GM23338 (cell line): ENCODE results near the gene TBC1D19.

Source experiments
- CREB1 ChIP-seq: fragments of 250-450 bp; sonication (Bioruptor Pico); IDR thresholded peaks from 2 replicates; pipeline ENCODE4 v1.5.0; 2020; ENCODE audit warnings: low read depth, mild to moderate bottlenecking, moderate library complexity
- CTCF ChIP-seq, 2 experiments: fragments of 200-600 bp in 1 of 2; sonication (generic) in 1 of 2; conservative IDR thresholded peaks; 2 replicates each; pipeline versions ENCODE4 v1.5.1 to v1.6.1; 2016 to 2017; ENCODE audit warnings: antibody characterized with exemption in 2 of 2, low read depth in 2 of 2, mild to moderate bottlenecking in 2 of 2, moderate library complexity in 1 of 2
- ETS1 ChIP-seq: IDR thresholded peaks from 2 replicates; pipeline ENCODE4 v1.6.1; 2016; ENCODE audit warnings: antibody characterized with exemption
- EZH2 ChIP-seq: fragments of 200-600 bp; sonication (generic); IDR thresholded peaks from one replicate; pipeline ENCODE4 v1.8.0; 2017; ENCODE audit warnings: antibody characterized with exemption, mild to moderate bottlenecking, low read depth; ENCODE audit not compliant: unreplicated experiment
- EZH2phosphoT487 ChIP-seq: fragments of 200-600 bp; sonication (generic); IDR thresholded peaks from one replicate; pipeline ENCODE4 v1.8.1; 2018; ENCODE audit warnings: antibody characterized with exemption; ENCODE audit not compliant: unreplicated experiment
- JUNB ChIP-seq: IDR thresholded peaks from one replicate; pipeline ENCODE4 v1.6.1; 2016; ENCODE audit warnings: antibody characterized with exemption; ENCODE audit not compliant: unreplicated experiment
- POLR2AphosphoS5 ChIP-seq: IDR thresholded peaks from 2 replicates; pipeline ENCODE4 v1.6.1; 2016; ENCODE audit warnings: antibody characterized with exemption, low read depth
- REST ChIP-seq: IDR thresholded peaks from one replicate; pipeline ENCODE4 v1.6.1; 2018; ENCODE audit warnings: antibody characterized with exemption; ENCODE audit not compliant: unreplicated experiment
- STAT1 ChIP-seq: IDR thresholded peaks from one replicate; pipeline ENCODE4 v1.6.1; 2016; ENCODE audit warnings: antibody characterized with exemption; ENCODE audit not compliant: unreplicated experiment
- ZNF331 ChIP-seq: fragments of 250-450 bp; sonication (Bioruptor Pico); IDR thresholded peaks from 2 replicates; pipeline ENCODE4 v1.5.0; 2020; ENCODE audit warnings: low read depth, mild to moderate bottlenecking, moderate library complexity
- ZNF462 ChIP-seq: fragments of 250-450 bp; sonication (Bioruptor Pico); IDR thresholded peaks from 2 replicates; pipeline ENCODE4 v1.5.0; 2020; ENCODE audit warnings: mild to moderate bottlenecking, moderate library complexity

- TF ChIP-seq CREB1 (CRISPR knock-in tag), result no peak
- TF ChIP-seq CTCF (conservative IDR thresholded peaks at IDR 0.05; ENCODE audit: low read depth in 2 of 2), result no peak
- no peak for TF ChIP-seq POLR2AphosphoS5
- no peak for TF ChIP-seq EZH2phosphoT487
- TF ChIP-seq EZH2, result no peak
- TF ChIP-seq JUNB, result no peak
- TF ChIP-seq REST, result no peak
- no peak for TF ChIP-seq STAT1
- no peak for TF ChIP-seq ETS1
- TF ChIP-seq ZNF462 (CRISPR knock-in tag), result no peak
- no peak for TF ChIP-seq ZNF331 (CRISPR knock-in tag)
Measured at GRCh38 chr4:26762650-26763049, 178.8 kb downstream of the TBC1D19 start.
